Fibroblast of the aortic adventitia (primary cell): Measurements from ENCODE around the gene DCAF8. TPM values are rescaled to one million over a fixed set of nuclear protein-coding genes. Genes with fewer than 3 reads are reported as not detected.

Source experiments
- DNase-seq: peaks from one replicate; pipeline ENCODE4 v3.0.0-alpha.2; 2010; ENCODE audit warnings: low read depth
- H3K4me3 ChIP-seq: 2 replicates; pipeline ENCODE4 v1.5.1; 2011; ENCODE audit warnings: low read depth, mild to moderate bottlenecking, control low read depth, low read length, moderate library complexity
- total RNA-seq: library from RNA; depleted of rRNA; stranded (reverse); fragments of >200 nt; gene quantifications from 2 replicates; pipeline ENCODE4 v1.2.3, GENCODE V29; 2012; ENCODE audit warnings: low replicate concordance
- TF ChIP-seq, protein P1 (sequence below): IDR thresholded peaks from 2 replicates; pipeline ENCODE4 v1.5.1; 2011; ENCODE audit warnings: mild to moderate bottlenecking, low read length, control low read depth, inconsistent platforms; ENCODE audit not compliant: insufficient read depth

Gene DCAF8
- total RNA-seq, 1 donor, result 76.6 TPM

GRCh38 chr1:160239582-160240299 lies 22.6 kb downstream of the DCAF8 start:
- no peak overlapping the region for H3K4me3 ChIP-seq
- TF ChIP-seq, protein P1, sequence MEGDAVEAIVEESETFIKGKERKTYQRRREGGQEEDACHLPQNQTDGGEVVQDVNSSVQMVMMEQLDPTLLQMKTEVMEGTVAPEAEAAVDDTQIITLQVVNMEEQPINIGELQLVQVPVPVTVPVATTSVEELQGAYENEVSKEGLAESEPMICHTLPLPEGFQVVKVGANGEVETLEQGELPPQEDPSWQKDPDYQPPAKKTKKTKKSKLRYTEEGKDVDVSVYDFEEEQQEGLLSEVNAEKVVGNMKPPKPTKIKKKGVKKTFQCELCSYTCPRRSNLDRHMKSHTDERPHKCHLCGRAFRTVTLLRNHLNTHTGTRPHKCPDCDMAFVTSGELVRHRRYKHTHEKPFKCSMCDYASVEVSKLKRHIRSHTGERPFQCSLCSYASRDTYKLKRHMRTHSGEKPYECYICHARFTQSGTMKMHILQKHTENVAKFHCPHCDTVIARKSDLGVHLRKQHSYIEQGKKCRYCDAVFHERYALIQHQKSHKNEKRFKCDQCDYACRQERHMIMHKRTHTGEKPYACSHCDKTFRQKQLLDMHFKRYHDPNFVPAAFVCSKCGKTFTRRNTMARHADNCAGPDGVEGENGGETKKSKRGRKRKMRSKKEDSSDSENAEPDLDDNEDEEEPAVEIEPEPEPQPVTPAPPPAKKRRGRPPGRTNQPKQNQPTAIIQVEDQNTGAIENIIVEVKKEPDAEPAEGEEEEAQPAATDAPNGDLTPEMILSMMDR, result no peak
- no peak for DNase-seq

GRCh38 chr1:160238408-160238807 lies 23.9 kb downstream of the DCAF8 start:
- peak; percentile 29 for DNase-seq
- no peak overlapping the region for H3K4me3 ChIP-seq
- TF ChIP-seq, protein P1, result no peak

DNA sequence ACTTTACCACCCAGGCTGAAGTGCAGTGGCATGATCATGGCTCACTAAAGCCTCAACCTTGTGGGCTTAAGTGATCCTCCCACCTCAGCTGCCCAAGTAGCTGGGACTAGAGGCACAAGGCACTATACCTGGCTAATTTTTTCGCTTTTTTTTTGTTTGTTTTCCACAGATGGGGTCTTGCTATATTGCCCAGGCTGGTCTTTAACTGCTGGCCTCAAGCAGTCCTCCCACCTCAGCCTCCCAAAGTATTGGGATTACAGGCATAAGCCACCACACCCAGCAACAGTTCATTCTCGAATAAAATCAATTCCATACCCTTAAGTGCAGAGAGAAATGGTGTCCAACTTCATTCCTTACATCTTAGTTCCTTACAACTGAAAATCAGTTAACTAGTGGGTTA lies 24.8 kb downstream of the DCAF8 start:
- TF ChIP-seq, protein P1, result no peak
- H3K4me3 ChIP-seq, result no peak overlapping the region
- DNase-seq, result no peak

DNA sequence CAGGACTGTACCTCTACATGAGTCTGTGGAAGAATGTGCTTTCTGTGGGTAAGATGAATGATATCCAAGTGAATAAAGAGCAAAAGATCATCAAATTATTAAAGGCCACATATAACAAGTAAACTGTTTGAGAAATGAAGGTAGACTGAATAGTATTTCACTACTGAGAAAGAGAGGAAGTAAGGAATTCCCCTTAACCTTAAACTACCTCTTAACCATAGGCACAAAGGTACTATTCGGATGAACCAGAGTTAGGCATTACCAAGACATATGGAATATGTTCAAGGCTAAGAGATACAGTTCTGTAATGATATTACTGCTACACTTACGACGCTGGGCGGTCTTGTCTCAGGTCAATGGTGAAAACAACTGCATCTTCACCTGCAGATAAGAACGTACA lies 25.5 kb downstream of the DCAF8 start:
- TF ChIP-seq, protein P1, result no peak
- H3K4me3 ChIP-seq, result no peak overlapping the region
- no peak for DNase-seq

GRCh38 chr1:160232911-160233310 lies 29.4 kb downstream of the DCAF8 start:
- TF ChIP-seq, protein P1, result no peak
- no peak overlapping the region for H3K4me3 ChIP-seq
- DNase-seq, result no peak

GRCh38 chr1:160228431-160228830 lies 33.9 kb downstream of the DCAF8 start:
- no peak for DNase-seq
- H3K4me3 ChIP-seq, result no peak overlapping the region
- TF ChIP-seq, protein P1, result no peak

DNA sequence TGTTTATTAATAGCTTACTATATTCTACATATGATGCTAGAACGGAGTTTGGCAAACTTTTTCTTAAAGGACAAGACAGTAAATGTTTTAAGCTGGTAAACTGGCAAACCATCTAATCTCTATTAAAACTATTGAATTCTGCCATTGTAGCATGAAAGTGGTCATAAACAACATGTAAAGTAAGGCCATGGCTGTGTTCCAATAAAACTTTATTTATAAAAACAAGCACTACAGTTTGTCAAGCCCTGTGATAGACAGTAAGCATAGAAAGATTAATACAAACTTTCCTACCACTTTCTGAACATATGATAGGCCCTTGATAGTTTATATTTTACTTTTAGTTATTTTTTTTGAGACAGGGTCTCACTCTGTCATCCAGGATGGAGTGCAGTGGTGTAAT lies 34.8 kb downstream of the DCAF8 start:
- no peak overlapping the region for H3K4me3 ChIP-seq
- TF ChIP-seq, protein P1, result no peak
- DNase-seq, result no peak
